GM18907 (cell line): ENCODE data around the gene CD2BP2.
"Not testable (repeated sequence)": the region's sequence is repeated elsewhere in the genome, so short reads cannot be mapped to it uniquely, and the experiment has no call there.

Source experiments
- ATAC-seq: cut with Tn5 transposase; IDR thresholded peaks from one replicate; pipeline ENCODE4 v1.9.1; 2021; ENCODE audit warnings: mild to moderate bottlenecking, moderate library complexity; ENCODE audit not compliant: unreplicated experiment

The CD2BP2 gene

DNA sequence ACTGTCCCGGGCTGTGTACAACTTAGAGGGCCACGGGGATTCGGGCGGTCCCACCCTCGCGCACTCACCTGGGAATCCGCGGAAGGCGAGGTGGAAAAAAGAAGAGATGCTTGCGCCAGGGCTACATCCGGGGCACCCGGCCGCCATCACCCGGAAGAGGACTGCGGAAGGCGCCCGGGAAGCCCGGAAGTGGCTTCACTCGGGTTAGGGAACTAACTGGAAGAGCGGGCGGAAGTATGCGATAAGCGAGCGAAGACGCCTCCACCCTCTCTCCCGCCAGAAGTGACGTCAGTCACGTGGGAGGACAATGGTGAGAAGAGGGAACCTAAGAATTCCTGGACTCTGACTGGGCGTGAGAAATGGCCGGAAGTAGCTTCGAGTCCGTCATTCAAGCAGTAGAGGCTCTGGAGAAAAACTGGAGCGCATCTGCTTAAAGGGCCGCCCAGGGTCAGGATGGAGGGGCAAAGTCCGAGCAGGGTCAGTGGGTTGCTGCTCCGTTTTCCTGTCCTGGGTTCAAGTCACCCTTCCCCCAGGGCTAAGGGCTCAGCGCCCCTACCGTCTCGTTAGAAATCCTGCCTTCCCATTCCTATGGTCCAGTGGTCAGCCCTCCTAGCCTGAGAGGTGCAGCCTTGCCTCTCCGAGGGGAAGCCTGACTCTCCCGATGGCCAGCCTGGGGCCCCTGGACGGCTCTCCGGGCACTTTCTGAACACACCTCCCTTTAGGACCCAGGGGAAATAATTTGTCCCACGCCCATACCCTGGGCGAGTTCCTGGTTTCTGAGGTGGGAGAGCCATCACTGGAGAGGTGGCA is at the start of gene CD2BP2:
Gene CD2BP2, minus strand, starts transcription at position 165 of the 810 bp plus-strand sequence. CDS start 627 bp downstream, outside the sequence.
- peak; percentile 60 for ATAC-seq

DNA sequence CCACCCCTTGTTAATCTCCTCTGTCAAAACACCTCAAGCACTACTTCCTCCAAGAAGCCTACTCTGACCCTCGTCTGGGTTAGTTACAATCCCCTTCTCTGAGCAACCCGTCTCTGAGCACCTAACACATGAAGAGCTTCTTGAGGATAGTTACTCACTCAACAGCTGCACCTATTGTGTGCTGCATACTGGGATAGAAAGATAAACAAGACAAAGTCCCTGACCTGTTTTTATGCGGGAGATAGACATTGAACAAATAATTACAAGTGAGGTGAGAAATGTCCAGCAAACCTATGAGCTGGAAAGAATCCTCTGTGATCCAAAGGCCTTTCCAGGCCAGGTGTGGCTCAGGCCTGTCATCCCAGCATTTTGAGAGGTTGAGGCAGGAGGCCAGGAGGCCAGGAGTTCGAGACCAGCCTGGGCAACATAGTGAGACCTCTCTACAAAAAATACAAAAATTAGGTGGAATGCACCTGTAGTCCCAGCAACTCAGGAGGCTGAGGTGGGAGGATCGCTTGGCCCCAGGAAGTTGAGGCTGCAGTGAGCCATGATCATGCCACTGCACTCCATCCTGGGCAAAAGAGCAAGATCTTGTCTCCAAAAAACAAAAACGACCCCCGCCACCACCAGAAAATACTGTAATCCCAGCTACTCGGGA is 46.8 kb upstream of the CD2BP2 start:
- no peak for ATAC-seq

DNA sequence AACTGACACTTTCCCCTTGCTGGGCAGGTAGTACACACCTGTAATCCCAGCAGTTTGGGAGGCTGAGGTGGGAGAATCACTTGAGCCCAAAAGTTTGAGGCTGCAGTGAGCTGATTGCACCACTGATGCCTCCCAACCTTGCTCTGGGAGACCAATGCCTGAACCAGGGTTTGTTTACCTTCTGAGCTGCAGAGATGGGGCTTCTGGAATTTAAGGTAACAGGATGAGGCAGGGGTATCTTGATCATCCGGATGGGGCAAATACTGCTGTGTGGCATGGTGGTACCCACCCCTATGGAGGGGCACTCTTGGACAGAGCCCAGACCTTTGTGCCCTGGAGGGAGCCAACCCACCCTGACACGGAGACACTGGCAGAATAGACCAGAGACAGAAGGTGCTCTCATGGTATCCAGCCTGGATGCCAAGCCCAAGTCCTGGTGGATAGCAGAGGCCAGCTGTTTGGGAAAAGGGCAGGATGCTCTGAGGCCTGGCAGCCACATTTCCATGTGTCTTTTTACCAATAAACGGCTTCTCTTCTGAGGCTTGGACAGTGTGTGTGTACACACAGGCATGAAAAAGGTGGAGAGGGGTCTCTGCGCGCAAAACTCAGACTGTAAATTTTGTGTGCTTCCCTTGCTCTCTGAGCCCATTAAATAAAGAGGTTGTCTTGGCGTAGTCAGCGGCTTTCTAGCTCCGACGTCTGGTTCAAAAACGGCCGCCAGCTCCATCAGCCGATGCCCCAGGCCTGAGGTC is 44.5 kb upstream of the CD2BP2 start:
- no peak for ATAC-seq

DNA sequence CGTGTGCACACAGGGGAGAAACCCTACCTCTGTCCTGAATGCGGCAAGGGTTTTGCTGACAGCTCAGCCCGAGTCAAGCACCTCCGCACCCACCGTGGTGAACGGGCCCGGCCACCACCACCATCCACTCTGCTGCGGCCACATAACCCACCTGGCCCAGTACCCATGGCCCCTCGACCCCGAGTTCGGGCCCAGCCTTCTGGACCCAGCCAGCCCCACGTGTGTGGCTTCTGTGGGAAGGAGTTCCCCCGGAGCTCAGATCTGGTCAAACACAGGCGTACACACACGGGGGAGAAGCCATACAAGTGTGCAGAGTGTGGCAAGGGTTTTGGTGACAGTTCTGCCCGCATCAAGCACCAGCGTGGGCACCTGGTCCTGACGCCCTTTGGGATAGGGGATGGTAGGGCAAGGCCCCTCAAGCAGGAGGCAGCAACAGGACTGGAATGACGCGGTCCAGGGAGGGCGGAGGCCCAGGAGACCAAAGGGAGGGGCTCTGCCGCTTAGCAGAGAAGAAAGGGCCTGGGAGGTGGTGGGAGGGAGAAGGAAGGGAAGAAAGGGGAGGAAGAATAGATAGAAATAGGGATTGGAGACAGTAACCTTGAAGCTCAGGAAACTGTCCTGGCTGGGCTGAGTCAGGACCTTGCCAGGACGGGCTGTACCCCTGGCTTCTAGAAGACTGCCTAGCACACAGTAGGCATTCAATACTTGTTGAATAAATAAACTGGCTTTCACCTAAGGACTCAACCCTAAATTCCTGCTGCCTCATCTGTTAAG is 43.7 kb upstream of the CD2BP2 start:
- no peak for ATAC-seq

DNA sequence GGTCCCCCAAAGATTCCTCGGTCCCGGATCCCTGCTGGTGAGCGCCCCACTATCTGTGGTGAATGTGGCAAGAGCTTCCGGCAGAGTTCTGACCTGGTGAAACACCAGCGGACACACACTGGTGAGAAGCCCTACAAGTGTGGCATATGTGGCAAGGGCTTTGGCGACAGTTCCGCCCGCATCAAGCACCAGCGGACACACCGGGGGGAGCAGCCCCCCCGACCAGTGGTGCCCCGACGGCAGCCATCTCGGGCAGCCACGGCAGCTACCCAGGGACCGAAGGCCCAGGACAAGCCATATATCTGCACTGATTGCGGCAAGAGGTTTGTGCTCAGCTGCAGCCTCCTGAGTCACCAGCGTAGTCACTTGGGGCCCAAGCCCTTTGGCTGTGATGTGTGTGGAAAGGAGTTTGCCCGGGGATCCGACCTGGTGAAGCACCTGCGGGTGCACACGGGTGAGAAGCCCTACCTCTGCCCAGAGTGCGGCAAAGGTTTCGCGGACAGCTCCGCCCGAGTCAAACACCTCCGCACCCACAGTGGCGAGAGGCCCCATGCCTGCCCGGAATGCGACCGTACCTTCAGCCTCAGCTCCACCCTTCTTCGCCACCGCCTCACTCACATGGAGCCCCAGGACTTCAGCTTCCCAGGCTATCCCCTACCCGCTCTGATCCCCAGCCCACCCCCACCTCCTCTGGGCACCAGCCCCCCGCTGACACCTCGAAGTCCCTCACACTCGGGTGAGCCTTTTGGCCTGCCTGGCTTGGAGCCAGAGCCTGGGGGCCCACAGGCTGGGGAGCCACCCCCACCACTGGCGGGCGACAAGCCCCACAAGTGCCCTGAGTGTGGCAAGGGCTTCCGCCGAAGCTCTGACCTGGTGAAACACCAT is 42.9 kb upstream of the CD2BP2 start:
- ATAC-seq = no peak

DNA sequence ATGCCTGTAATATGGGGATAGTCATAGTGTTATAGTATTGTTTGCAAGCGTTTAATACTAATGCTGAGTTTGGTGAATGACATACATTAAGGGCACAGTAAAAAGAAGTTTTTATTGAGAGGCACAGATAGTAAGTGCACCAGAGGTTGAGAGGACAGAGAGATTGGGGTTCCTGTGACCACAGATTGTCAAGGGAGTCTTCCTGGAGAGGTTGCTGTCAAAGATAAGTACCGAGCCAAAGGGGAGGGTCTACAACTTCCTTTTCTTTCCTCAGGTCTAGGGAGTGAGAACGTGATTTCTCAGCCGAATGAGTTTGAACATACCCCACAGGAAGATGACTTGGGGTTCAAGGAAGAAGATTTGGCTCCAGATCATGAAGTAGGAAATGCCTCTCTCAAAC is 41.9 kb upstream of the CD2BP2 start:
- ATAC-seq = no peak

DNA sequence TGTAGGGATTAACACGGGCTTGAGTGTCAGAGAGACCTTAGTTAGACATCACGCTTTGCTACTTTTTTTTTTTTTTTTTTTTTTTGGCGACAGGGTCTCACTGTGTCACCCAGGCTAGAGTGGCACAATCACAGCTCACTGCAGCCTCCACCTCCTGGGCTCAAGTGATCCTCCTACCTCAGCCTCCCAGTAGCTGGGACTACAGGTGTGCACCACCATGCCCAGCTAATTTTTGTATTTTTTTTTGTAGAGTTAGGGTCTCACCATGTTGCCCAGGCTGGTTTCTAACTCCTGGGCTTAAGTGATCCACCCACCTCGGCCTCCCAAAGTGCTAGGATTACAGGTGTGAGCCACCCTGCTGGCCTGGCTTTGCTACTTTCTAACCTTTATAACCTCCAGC is 41.5 kb upstream of the CD2BP2 start:
- not testable (repeated sequence) for ATAC-seq

DNA sequence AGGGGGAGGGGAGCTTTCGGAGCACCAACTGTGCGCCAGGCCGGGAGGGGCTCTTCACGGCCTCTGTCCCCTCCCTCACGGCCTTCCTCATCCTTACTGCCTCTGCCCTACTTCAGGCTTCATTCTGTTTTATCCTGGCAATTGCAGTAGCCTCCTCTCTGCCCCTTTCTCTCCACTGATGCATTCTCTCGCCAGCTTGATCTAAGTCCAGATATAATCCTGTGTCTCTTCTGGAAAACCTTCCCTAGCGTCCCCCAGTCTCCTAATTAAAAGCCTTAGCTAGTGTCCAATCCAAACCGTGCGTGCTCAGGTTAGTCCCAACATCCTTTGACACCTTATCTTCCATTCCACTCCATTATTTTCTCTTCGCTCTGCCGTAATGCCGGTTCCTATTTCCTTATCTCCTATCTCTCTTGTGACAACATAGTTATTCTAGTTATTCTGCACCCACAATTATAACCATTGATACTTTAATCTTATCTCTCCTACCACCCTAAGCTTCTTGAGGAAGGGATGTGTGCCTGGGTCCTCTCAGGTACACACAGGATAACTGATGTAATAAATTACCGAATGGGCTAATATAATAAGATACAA is 41.0 kb upstream of the CD2BP2 start:
- no peak for ATAC-seq

DNA sequence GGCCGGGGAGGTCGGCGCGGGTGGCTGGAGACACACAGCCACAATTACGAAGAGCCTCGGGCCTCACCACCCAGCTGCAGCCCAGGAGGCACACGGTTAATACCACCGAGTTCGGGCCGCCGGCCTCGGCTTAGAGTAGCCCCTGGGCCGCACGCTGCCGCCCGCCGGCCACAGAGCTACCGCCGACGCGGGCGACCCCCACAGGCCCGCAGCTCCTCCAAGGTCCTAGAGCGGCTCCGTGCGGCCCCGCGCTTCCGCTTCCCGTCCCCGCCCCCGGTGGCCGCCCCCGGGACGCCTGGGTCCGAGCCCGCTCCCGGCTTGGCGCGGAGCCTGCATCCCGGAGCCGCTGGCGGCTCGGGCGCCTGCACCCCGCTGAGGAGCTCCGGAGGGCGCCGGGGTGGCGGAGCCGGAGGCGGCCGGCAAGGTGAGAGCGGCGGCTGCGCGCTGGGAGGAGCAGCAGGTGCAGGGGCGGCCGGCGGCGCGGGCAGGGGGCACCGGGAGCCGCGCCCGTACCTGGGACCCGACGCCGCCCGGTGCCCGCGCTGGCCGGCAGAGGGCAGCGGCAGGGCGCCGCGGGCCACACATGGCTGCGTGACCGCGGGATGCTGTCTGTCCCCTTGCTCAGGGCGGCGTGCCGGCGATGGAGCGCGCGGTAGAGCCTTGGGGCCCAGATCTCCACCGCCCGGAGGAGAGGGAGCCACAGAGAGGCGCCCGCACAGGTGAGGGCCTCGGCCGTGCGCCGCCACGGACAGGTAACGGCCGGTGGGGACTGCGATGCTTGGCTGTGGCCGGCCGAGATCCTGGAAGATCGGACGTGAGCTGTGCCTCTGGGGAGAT is 40.3 kb upstream of the CD2BP2 start, which contains the start of gene ZNF48:
Gene ZNF48, plus strand, starts transcription at position 266 of the 837 bp plus-strand sequence. Its CDS starts 375 bp downstream, at position 641.
- ATAC-seq = peak; percentile 65

DNA sequence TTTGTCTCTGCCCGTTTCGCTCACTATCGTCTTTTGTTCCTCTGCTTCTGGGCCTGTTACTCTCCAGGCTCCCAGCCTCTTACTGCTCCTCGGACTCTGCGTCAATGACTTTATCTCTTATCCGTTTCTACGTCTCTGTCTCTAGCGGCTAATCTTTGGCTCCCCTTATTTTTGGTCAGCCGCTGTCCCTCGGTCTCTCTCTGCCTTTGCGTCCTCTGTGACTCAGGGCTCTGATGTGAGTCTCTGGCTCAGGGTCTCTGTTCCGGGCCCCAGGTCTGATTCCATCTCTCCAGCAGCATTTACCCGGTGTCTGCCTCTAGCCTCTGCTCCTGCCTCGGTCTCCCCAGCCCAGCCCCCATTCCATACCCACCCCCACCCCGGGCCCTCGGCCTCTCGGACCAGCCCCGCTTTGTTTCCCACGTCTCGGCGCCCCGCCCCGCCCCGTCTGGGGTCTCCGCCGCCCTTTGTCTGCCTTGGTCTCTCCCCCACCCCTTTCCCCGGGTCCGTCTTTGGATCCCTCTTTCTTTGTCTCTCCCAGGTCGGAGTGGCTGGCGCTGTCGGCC is 39.6 kb upstream of the CD2BP2 start:
- no peak for ATAC-seq

DNA sequence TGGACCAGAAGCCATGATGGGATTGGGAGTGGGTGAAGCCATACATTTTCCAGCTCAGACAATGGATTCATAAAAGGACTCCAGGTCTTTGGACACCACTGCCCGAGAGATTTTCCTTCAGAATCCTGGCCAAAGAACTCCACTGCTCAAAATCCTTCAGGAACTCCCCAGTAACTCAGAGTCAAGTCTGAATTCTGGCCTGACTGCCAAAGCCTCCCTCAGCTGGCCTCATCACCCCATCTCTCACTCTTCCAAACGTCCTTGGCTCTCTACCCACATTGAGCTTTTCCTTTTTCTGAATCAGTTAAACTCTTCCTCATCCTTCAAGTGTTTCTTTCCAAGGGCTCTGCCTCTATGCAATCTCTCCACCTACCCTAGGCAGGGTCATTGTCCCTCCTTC is 28.4 kb upstream of the CD2BP2 start:
- no peak for ATAC-seq

DNA sequence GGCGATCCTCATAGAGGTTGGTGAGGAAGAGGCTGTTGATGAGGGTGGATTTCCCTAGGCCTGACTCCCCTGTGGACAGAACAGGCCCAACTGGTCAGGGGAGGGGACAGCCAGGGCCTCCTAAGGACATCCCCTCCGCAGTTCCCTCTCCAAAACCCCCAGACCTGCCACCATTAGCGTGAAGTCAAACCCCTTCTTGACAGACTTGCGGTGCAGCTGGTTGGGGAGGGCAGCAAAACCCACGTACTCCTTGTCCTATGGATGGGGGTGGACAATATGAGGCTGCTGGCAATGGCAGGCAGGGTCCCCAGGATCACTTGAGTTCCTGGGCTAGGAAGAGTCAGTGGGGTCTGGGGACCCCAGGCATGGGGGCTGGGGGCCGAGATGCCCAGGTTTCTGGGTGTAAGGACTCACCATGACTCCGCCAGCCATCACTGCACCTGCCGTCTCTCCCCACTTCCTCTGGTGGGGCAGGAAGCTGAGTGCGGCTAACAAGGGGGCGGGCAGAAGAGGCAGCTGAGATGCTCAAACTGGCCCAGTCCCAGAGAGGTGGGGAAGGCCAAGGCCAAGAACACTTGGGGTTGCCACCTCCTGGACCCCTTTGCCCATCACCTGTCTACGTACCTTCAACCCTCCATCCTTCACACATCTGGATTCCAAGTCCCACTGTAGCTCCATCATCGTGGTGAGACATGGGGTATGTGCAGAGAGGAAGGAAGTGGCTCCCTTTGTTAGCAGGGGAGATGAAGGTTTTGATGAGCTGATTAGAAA is 27.2 kb upstream of the CD2BP2 start, which contains the start of gene SEPTIN1:
Gene SEPTIN1, minus strand, starts transcription at position 451 of the 771 bp plus-strand sequence. Its CDS starts 19 bp downstream, at position 432.
- ATAC-seq = no peak

DNA sequence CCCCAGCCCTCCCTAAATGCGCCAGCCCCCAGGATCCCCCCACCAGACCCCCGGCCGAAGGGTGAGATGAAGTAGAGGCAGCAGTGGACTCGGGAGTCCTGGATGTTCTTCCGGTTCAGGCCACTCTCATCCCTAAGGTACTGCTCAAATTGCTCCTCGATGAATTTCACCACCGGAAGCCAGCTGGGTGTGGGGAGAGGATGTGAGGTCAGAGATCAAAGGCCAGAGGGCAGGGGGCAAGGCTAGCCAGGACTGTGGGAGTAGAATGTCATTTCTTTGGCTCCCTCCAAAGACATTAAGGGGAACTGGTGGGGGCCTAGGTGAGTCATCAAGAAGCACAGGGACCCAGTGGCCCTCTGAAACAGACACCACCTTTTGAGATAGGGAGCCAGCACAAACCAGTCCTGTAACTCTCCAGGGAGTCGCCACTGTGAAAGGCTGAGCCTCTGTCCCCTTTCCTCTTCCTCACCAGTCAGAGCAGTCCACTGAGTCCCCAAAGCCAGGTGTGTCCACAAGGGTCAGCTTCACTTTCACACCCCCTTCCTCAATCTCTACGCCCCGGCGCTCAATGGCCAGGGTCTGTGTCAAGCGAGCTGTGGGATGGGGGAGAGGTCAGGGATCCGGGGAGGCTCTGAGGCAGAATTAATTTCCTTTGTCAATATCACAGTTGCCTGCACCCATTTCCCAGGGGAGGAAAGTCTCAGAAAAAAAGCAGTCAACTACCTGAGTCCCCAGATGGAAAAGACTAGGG is 26.4 kb upstream of the CD2BP2 start:
- no peak for ATAC-seq

DNA sequence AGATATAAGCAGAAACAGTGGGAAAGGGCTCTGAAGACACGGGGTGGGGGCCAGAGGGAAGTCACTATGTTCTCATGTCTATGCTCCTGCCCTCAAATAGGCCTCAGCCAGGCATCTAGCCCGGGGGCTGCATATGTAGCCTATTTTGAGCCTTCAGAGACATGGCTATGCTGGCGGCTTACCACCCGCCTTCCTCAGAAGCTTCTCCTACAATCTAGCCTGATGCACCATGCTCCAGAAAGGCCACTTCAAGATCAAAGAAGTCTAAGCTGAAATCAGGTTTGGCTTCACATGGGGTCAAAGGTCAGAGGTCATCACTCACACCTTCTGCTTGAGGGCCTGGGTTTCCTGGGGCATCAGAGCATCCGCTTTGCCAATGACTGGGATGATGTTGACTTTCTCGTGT is 25.7 kb upstream of the CD2BP2 start:
- no peak for ATAC-seq

DNA sequence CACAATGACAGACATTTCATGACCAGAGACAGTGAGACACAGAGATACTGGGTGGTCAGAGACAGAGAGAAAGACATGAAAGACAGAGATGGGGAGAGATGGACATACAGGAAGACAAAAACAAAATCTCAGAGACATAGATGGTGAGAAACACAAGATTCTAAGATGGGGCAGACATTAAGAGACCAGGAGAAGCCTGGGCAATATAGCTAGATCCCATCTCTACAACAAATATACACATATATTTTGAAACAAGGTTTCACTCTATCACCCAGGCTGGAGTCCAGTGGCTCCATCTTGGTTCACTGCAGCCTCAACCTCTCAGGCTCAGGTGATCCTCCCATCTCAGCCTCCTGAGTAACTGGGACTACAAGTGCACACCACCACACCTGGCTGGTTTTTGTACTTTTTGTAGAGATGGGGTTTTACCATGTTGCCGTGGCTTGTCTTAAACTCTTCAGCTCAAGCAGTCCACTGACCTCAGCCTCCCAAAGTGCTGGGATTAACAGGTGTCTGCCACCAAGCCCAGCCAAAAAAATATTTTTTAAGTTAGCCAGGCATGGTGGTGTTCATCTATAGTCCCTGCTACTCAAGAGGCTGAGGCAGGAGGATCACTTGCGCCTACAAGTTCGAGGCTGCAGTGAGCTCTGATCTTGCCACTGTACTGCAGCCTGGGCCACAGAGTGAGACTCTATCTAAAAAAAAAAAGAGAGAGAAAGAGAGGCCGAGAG is 25.1 kb upstream of the CD2BP2 start:
- no peak for ATAC-seq
